ENCODE data around the gene MACC1. TPM values are rescaled to one million over a fixed set of nuclear protein-coding genes. Genes with fewer than 3 reads are reported as not detected.

Gene MACC1
- total and polyA plus RNA-seq, 4 donors, result 0.02 to 1.0 (median 0.50) TPM

DNA sequence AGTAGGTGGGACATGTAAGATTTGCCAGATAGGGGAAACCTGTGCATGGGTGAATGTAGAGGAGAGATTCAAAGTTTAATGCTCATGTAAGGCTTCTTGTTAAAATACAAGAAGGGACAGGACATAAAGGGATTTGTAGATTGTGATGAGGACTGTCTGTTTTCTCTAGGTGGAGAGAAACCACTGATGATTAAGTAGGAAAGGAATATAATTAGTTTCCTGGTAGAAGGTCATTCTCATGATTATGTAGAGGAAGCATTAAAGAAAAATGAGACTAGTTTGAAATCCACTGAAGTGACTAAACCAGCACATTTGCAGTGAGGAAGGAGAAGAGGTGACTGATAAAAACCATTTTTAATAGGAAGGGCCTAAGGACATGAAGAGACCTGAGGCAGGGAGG is 19.6 kb upstream of the MACC1 start:
- Histone ChIP-seq H3K9ac (ENCODE audit: low read depth in 1 of 2, low read length in 2 of 2) (no peak overlapping the region), H3K27ac (ENCODE audit: low read depth in 1 of 2, low read length in 2 of 2) (no peak overlapping the region), H3K4me1 (ENCODE audit: control insufficient read depth in 4 of 4, insufficient read depth in 4 of 4, low read length in 3 of 4) (no peaks in the 10 kb centered on the region), H3K36me3 (ENCODE audit: control insufficient read depth in 4 of 4, insufficient read depth in 3 of 4, low read depth in 1 of 4, low read length in 3 of 4) (no peaks in the 10 kb centered on the region), H3K4me3 (ENCODE audit: low read depth in 1 of 3, low read length in 3 of 3) (no peak overlapping the region), H3K9me3 (ENCODE audit: control insufficient read depth in 4 of 4, low read length in 3 of 4) (no peaks in the 10 kb centered on the region), H3K27me3 (ENCODE audit: control insufficient read depth in 4 of 4, insufficient read depth in 4 of 4, low read length in 3 of 4) (no peaks in the 10 kb centered on the region)
- TF ChIP-seq TAF1 (conservative IDR thresholded peaks at IDR 0.05) (no peak), HNF4G (IDR thresholded peaks at IDR 0.05) (no peak), RXRA (IDR thresholded peaks at IDR 0.05) (no peak)
- TF ChIP-seq, protein P1, sequence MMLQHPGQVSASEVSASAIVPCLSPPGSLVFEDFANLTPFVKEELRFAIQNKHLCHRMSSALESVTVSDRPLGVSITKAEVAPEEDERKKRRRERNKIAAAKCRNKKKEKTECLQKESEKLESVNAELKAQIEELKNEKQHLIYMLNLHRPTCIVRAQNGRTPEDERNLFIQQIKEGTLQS (IDR thresholded peaks at IDR 0.05), result no peak
- no peak for DNase-seq (ENCODE audit: low spot score)

GRCh38 chr7:20236043-20236442 is 18.9 kb upstream of the MACC1 start:
- Histone ChIP-seq H3K27me3 (ENCODE audit: control insufficient read depth in 4 of 4, insufficient read depth in 4 of 4, low read length in 3 of 4) (no peaks in the 10 kb centered on the region), H3K9ac (ENCODE audit: low read depth in 1 of 2, low read length in 2 of 2) (no peak overlapping the region), H3K36me3 (ENCODE audit: control insufficient read depth in 4 of 4, insufficient read depth in 3 of 4, low read depth in 1 of 4, low read length in 3 of 4) (no peaks in the 10 kb centered on the region), H3K27ac (ENCODE audit: low read depth in 1 of 2, low read length in 2 of 2) (no peak overlapping the region), H3K4me1 (ENCODE audit: control insufficient read depth in 4 of 4, insufficient read depth in 4 of 4, low read length in 3 of 4) (no peaks in the 10 kb centered on the region), H3K9me3 (ENCODE audit: control insufficient read depth in 4 of 4, low read length in 3 of 4) (no peaks in the 10 kb centered on the region), H3K4me3 (ENCODE audit: low read depth in 1 of 3, low read length in 3 of 3) (no peak overlapping the region)
- 82% methylated on average over 6 of the region's 6 CpGs for WGBS
- no peak for DNase-seq (ENCODE audit: low spot score)
- no peak for TF ChIP-seq FOXA1 (IDR thresholded peaks at IDR 0.05)
- TF ChIP-seq HNF4G (IDR thresholded peaks at IDR 0.05), result no peak
- no peak for TF ChIP-seq MAX (IDR thresholded peaks at IDR 0.05)
- no peak for TF ChIP-seq NR2F2 (IDR thresholded peaks at IDR 0.05)
- no peak for TF ChIP-seq SP1 (IDR thresholded peaks at IDR 0.05)
- TF ChIP-seq JUND (IDR thresholded peaks at IDR 0.05), result no peak
- no peak for TF ChIP-seq RXRA (IDR thresholded peaks at IDR 0.05)
- no peak for TF ChIP-seq EGR1 (IDR thresholded peaks at IDR 0.05; ENCODE audit: low read depth in 2 of 2)
- TF ChIP-seq, protein P2, sequence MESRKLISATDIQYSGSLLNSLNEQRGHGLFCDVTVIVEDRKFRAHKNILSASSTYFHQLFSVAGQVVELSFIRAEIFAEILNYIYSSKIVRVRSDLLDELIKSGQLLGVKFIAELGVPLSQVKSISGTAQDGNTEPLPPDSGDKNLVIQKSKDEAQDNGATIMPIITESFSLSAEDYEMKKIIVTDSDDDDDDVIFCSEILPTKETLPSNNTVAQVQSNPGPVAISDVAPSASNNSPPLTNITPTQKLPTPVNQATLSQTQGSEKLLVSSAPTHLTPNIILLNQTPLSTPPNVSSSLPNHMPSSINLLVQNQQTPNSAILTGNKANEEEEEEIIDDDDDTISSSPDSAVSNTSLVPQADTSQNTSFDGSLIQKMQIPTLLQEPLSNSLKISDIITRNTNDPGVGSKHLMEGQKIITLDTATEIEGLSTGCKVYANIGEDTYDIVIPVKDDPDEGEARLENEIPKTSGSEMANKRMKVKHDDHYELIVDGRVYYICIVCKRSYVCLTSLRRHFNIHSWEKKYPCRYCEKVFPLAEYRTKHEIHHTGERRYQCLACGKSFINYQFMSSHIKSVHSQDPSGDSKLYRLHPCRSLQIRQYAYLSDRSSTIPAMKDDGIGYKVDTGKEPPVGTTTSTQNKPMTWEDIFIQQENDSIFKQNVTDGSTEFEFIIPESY (IDR thresholded peaks at IDR 0.05), result no peak
- TF ChIP-seq RAD21 (IDR thresholded peaks at IDR 0.05), result no peak

DNA sequence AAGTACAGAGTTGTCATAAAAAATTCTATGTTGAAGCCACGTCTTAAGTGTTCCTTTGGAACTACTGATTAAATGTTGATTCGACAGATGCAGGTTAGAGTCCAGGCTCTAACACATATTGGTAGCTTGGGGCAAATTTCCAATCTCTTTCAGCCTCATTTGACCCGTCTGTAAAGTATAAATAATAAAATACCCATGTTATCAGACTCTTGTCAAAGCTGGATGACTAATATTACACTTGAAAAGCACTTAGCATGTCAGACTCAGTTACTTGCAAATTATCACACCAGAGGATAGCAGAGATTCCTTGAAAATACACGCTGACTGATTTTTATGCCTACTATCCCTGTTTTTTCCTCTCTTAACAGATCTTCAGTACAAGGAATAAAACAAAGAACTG is 18.1 kb upstream of the MACC1 start:
- H3K4me3 ChIP-seq (ENCODE audit: low read depth in 1 of 3, low read length in 3 of 3), result no peak overlapping the region
- 52% methylated on average over 4 of the region's 4 CpGs for WGBS
- no peaks in the 10 kb centered on the region for H3K36me3 ChIP-seq (ENCODE audit: control insufficient read depth in 4 of 4, insufficient read depth in 3 of 4, low read depth in 1 of 4, low read length in 3 of 4)
- H3K27ac ChIP-seq (ENCODE audit: low read depth in 1 of 2, low read length in 2 of 2), result no peak overlapping the region
- no peak overlapping the region for H3K9ac ChIP-seq (ENCODE audit: low read depth in 1 of 2, low read length in 2 of 2)
- no peak for TF ChIP-seq EGR1 (IDR thresholded peaks at IDR 0.05; ENCODE audit: low read depth in 2 of 2)
- no peak for TF ChIP-seq RAD21 (IDR thresholded peaks at IDR 0.05)
- TF ChIP-seq SP1 (IDR thresholded peaks at IDR 0.05), result no peak
- no peak for TF ChIP-seq FOXA2 (IDR thresholded peaks at IDR 0.05)
- no peak for TF ChIP-seq JUND (IDR thresholded peaks at IDR 0.05)
- TF ChIP-seq, protein P2 (IDR thresholded peaks at IDR 0.05), result no peak
- no peak for TF ChIP-seq HNF4A (conservative IDR thresholded peaks at IDR 0.05)
- no peak for TF ChIP-seq TAF1 (conservative IDR thresholded peaks at IDR 0.05)
- TF ChIP-seq MAX (IDR thresholded peaks at IDR 0.05), result no peak
- TF ChIP-seq, protein P3, sequence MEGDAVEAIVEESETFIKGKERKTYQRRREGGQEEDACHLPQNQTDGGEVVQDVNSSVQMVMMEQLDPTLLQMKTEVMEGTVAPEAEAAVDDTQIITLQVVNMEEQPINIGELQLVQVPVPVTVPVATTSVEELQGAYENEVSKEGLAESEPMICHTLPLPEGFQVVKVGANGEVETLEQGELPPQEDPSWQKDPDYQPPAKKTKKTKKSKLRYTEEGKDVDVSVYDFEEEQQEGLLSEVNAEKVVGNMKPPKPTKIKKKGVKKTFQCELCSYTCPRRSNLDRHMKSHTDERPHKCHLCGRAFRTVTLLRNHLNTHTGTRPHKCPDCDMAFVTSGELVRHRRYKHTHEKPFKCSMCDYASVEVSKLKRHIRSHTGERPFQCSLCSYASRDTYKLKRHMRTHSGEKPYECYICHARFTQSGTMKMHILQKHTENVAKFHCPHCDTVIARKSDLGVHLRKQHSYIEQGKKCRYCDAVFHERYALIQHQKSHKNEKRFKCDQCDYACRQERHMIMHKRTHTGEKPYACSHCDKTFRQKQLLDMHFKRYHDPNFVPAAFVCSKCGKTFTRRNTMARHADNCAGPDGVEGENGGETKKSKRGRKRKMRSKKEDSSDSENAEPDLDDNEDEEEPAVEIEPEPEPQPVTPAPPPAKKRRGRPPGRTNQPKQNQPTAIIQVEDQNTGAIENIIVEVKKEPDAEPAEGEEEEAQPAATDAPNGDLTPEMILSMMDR (IDR thresholded peaks at IDR 0.05; ENCODE audit: low read depth, low read length, missing input control), result no peak
- no peak for TF ChIP-seq HNF4G (IDR thresholded peaks at IDR 0.05)
- TF ChIP-seq NR2F2 (IDR thresholded peaks at IDR 0.05), result no peak
- TF ChIP-seq YY1 (IDR thresholded peaks at IDR 0.05), result no peak
- no peak for TF ChIP-seq GABPA (IDR thresholded peaks at IDR 0.05 in 1 of 2, conservative IDR thresholded peaks at IDR 0.05 in 1 of 2)
- TF ChIP-seq, protein P4, sequence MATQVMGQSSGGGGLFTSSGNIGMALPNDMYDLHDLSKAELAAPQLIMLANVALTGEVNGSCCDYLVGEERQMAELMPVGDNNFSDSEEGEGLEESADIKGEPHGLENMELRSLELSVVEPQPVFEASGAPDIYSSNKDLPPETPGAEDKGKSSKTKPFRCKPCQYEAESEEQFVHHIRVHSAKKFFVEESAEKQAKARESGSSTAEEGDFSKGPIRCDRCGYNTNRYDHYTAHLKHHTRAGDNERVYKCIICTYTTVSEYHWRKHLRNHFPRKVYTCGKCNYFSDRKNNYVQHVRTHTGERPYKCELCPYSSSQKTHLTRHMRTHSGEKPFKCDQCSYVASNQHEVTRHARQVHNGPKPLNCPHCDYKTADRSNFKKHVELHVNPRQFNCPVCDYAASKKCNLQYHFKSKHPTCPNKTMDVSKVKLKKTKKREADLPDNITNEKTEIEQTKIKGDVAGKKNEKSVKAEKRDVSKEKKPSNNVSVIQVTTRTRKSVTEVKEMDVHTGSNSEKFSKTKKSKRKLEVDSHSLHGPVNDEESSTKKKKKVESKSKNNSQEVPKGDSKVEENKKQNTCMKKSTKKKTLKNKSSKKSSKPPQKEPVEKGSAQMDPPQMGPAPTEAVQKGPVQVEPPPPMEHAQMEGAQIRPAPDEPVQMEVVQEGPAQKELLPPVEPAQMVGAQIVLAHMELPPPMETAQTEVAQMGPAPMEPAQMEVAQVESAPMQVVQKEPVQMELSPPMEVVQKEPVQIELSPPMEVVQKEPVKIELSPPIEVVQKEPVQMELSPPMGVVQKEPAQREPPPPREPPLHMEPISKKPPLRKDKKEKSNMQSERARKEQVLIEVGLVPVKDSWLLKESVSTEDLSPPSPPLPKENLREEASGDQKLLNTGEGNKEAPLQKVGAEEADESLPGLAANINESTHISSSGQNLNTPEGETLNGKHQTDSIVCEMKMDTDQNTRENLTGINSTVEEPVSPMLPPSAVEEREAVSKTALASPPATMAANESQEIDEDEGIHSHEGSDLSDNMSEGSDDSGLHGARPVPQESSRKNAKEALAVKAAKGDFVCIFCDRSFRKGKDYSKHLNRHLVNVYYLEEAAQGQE (IDR thresholded peaks at IDR 0.05), result no peak
- no peaks in the 10 kb centered on the region for H3K4me1 ChIP-seq (ENCODE audit: control insufficient read depth in 4 of 4, insufficient read depth in 4 of 4, low read length in 3 of 4)
- no peak for DNase-seq (ENCODE audit: low spot score)
- H3K9me3 ChIP-seq (ENCODE audit: control insufficient read depth in 4 of 4, low read length in 3 of 4), result no peaks in the 10 kb centered on the region
- no peaks in the 10 kb centered on the region for H3K27me3 ChIP-seq (ENCODE audit: control insufficient read depth in 4 of 4, insufficient read depth in 4 of 4, low read length in 3 of 4)

Measured in liver (tissue), 9 donors.